Prostate gland (tissue), 2 donors: ENCODE data around the gene TMEM117. TPM values are rescaled to one million over a fixed set of nuclear protein-coding genes. Genes with fewer than 3 reads are reported as not detected.

Experiments used
- DNase-seq: peaks from one replicate; pipeline ENCODE4 v3.0.0-alpha.2; 2019; ENCODE audit warnings: low spot score
- H3K27ac ChIP-seq, 2 donors: fragments of 200-600 bp; sonication (generic); 2 replicates each; pipeline ENCODE4 v1.5.1; 2017 to 2019
- H3K27me3 ChIP-seq: fragments of 200-600 bp; sonication (generic); replicated peaks from 2 replicates; pipeline ENCODE4 v1.5.1; 2019; ENCODE audit not compliant: insufficient read depth
- H3K36me3 ChIP-seq, 2 donors: fragments of 200-600 bp; sonication (generic); 1 replicate in 1 of 2; 2 replicates in 1 of 2; pipeline versions ENCODE4 v1.5.1 to v1.8.1; 2017 to 2019
- H3K4me1 ChIP-seq: fragments of 200-600 bp; sonication (generic); replicated peaks from 2 replicates; pipeline ENCODE4 v1.5.1; 2019
- H3K4me3 ChIP-seq, 2 donors: fragments of 200-600 bp; sonication (generic); 2 replicates each; pipeline ENCODE4 v1.5.1; 2017 to 2019
- H3K9me3 ChIP-seq: fragments of 200-600 bp; sonication (generic); 2 replicates; pipeline ENCODE4 v1.5.1; 2017
- CTCF ChIP-seq, 4 experiments: fragments of 200-600 bp in 2 of 4; fragments of 450-650 bp in 2 of 4; sonication (generic) in 2 of 4; IDR thresholded peaks; 1 replicate in 3 of 4; 2 replicates in 1 of 4; pipeline ENCODE4 v1.5.1; 2016 to 2019; ENCODE audit warnings: antibody characterized with exemption in 4 of 4, mild to moderate bottlenecking in 2 of 4, moderate library complexity in 2 of 4
- POLR2A ChIP-seq: fragments of 450-650 bp; IDR thresholded peaks from one replicate; pipeline ENCODE4 v1.6.1; 2016; ENCODE audit warnings: antibody characterized with exemption, mild to moderate bottlenecking
- POLR2AphosphoS5 ChIP-seq: sonication (generic); formaldehyde crosslinking; IDR thresholded peaks from one replicate; pipeline ENCODE4 v1.6.1; 2017; ENCODE audit warnings: antibody characterized with exemption
- WGBS: methylation state at CpG from one replicate; pipeline ENCODE4 v1.1.5; 2018; 5-methylcytosine and 5-hydroxymethylcytosine counted together
- intact Hi-C: fragments of 100-400 bp; cut with DNase I; formaldehyde crosslinking; loops from one replicate; pipeline ENCODE4 v1.14.2; 2022
- total RNA-seq, 2 donors: library from RNA; depleted of rRNA; stranded (reverse); fragments of >200 nt; gene quantifications; one replicate each; pipeline ENCODE4 v1.1.0, GENCODE V29; 2016

TMEM117 gene
- total RNA-seq, 2 donors from 2014 or later: 15.5 to 26.5 TPM

- H3K9me3 ChIP-seq: no peaks in the 10 kb centered on the region
- WGBS: 94% methylated on average over 8 of the region's 8 CpGs
These were observed 11.6 kb upstream of the TMEM117 start for GRCh38 chr12:43824207-43824775.

GRCh38 chr12:43826681-43827080 lies 9.2 kb upstream of the TMEM117 start:
- Histone ChIP-seq H3K27ac (no peak overlapping the region), H3K36me3 (no peaks in the 10 kb centered on the region), H3K27me3 (no peaks in the 10 kb centered on the region), H3K4me3 (no peak overlapping the region), H3K4me1 (no peaks in the 10 kb centered on the region), H3K9me3 (no peaks in the 10 kb centered on the region)
- no peak for DNase-seq
- WGBS: 82% methylated on average over 3 of the region's 3 CpGs
- TF ChIP-seq POLR2AphosphoS5: no peak
- no peak for TF ChIP-seq CTCF (IDR thresholded peaks at IDR 0.05)
- no peak for TF ChIP-seq POLR2A
- intact Hi-C loops: no loop called here

More at GRCh38 chr12:43824207-43824775, 11.6 kb upstream of the TMEM117 start:
- Histone ChIP-seq H3K27ac (no peak overlapping the region), H3K4me3 (no peak overlapping the region), H3K36me3 (no peaks in the 10 kb centered on the region), H3K27me3 (no peaks in the 10 kb centered on the region), H3K4me1 (no peaks in the 10 kb centered on the region)
- DNase-seq: no peak
- no peak for TF ChIP-seq CTCF (IDR thresholded peaks at IDR 0.05)
- no peak for TF ChIP-seq POLR2AphosphoS5
- TF ChIP-seq POLR2A: no peak
- intact Hi-C loops: no loop called here

- Histone ChIP-seq H3K27me3 (no peaks in the 10 kb centered on the region), H3K4me3 (no peak overlapping the region), H3K4me1 (no peaks in the 10 kb centered on the region), H3K36me3 (no peaks in the 10 kb centered on the region), H3K9me3 (no peaks in the 10 kb centered on the region), H3K27ac (no peak overlapping the region)
- 95% methylated on average over 1 of the region's 1 CpG for WGBS
- DNase-seq: no peak
- no peak for TF ChIP-seq POLR2A
- TF ChIP-seq POLR2AphosphoS5: no peak
- no peak for TF ChIP-seq CTCF (IDR thresholded peaks at IDR 0.05)
- intact Hi-C loops: no loop called here
These were observed 8.8 kb upstream of the TMEM117 start for GRCh38 chr12:43827093-43827492.

GRCh38 chr12:43832463-43833168 lies 3.3 kb upstream of the TMEM117 start:
- no peak for DNase-seq
- no peaks in the 10 kb centered on the region for H3K9me3 ChIP-seq
- H3K4me3 ChIP-seq: no peak overlapping the region
- H3K27ac ChIP-seq: no peak overlapping the region
- no peak for TF ChIP-seq POLR2A
- no peak for TF ChIP-seq POLR2AphosphoS5
- TF ChIP-seq CTCF (IDR thresholded peaks at IDR 0.05): no peak
- 86% methylated on average over 4 of the region's 4 CpGs for WGBS
- intact Hi-C loops: no loop called here
- H3K4me1 ChIP-seq: no peaks in the 10 kb centered on the region
- H3K27me3 ChIP-seq: no peaks in the 10 kb centered on the region
- H3K36me3 ChIP-seq: no peaks in the 10 kb centered on the region

GRCh38 chr12:43835264-43835655 lies 621 bp upstream of the TMEM117 start:
- no peaks in the 10 kb centered on the region for H3K36me3 ChIP-seq
- peak overlapping the region; percentile 62 to 85 for H3K4me3 ChIP-seq
- no peak for DNase-seq
- TF ChIP-seq POLR2AphosphoS5 (no peak), CTCF (IDR thresholded peaks at IDR 0.05) (no peak), POLR2A (no peak)
- H3K4me1 ChIP-seq: no peaks in the 10 kb centered on the region
- intact Hi-C loops: no loop called here
- WGBS: 42% methylated on average over 6 of the region's 6 CpGs
- H3K27ac ChIP-seq: peak overlapping the region; percentile 94 to 95
- H3K9me3 ChIP-seq: no peaks in the 10 kb centered on the region
- H3K27me3 ChIP-seq: no peaks in the 10 kb centered on the region
